IMR-90 (cell line): ENCODE results near the gene KDM4B. TPM values are rescaled to one million over a fixed set of nuclear protein-coding genes. Genes with fewer than 3 reads are reported as not detected.

Experiments used
- ATAC-seq: fragments of 200-7000 bp; cut with Tn5 transposase; 2 replicates; pipeline ENCODE4 v1.9.1; 2020; ENCODE audit warnings: low read depth, mild to moderate bottlenecking, moderate library complexity
- BruUV-seq: library from RNA; stranded (reverse); fragments of 400-500 nt; replicated peaks from 2 replicates; lab custom pipeline; 2021; lab: Mats Ljungman, UMichigan
- CTCF ChIA-PET: fragments of 300-600 bp; formaldehyde crosslinking; extraction: SDS; loops from one replicate; lab custom pipeline; 2021; ENCODE audit warnings: antibody characterized with exemption; lab: Yijun Ruan, JAX
- POLR2A ChIA-PET: fragments of 300-600 bp; sonication (Branson Sonifier 250); formaldehyde crosslinking; loops from one replicate; lab custom pipeline; 2022; ENCODE audit warnings: antibody characterized with exemption; ENCODE audit not compliant: unreplicated experiment; lab: Charles Lee
- DNase-seq: peaks from one replicate; pipeline ENCODE4 v3.0.0; 2013
- H2AFZ ChIP-seq: replicated peaks from 2 replicates; pipeline ENCODE3; 2013; ENCODE audit warnings: low read length, mild to moderate bottlenecking; ENCODE audit not compliant: poor library complexity
- H2AK5ac ChIP-seq: 2 replicates; pipeline ENCODE4 v1.6.1; 2013; ENCODE audit warnings: low read depth, low read length, inconsistent platforms
- H2AK9ac ChIP-seq: replicated peaks from 2 replicates; pipeline ENCODE3; 2013; ENCODE audit warnings: mild to moderate bottlenecking, low read depth, low read length, moderate library complexity; ENCODE audit not compliant: poor library complexity
- H2BK120ac ChIP-seq: 2 replicates; pipeline ENCODE4 v1.6.1; 2013; ENCODE audit warnings: low read depth, low read length, inconsistent platforms
- H2BK15ac ChIP-seq: 3 replicates; pipeline ENCODE4 v1.6.1; 2013; ENCODE audit warnings: low read depth, low read length, inconsistent platforms
- H2BK20ac ChIP-seq: 2 replicates; pipeline ENCODE4 v1.6.1; 2013; ENCODE audit warnings: low read depth, mild to moderate bottlenecking, inconsistent platforms, low read length, moderate library complexity
- H2BK5ac ChIP-seq: 2 replicates; pipeline ENCODE4 v1.6.1; 2013; ENCODE audit warnings: mild to moderate bottlenecking, low read depth, low read length, inconsistent platforms; ENCODE audit not compliant: poor library complexity, severe bottlenecking
- H3K14ac ChIP-seq: replicated peaks from 2 replicates; pipeline ENCODE4 v1.6.1; 2013; ENCODE audit warnings: low read depth, low read length, inconsistent platforms
- H3K18ac ChIP-seq: 2 replicates; pipeline ENCODE4 v1.6.1; 2013; ENCODE audit warnings: low read depth, low read length, control low read depth
- H3K23ac ChIP-seq: 2 replicates; pipeline ENCODE4 v1.6.1; 2013; ENCODE audit warnings: low read depth, low read length, inconsistent platforms
- H3K27ac ChIP-seq: 2 replicates; pipeline ENCODE4 v1.5.1; 2013; ENCODE audit warnings: mild to moderate bottlenecking, control low read depth, low read length; ENCODE audit not compliant: insufficient read depth
- H3K27me3 ChIP-seq: 2 replicates; pipeline ENCODE4 v1.6.1; 2013; ENCODE audit warnings: low read length; ENCODE audit not compliant: control insufficient read depth, insufficient read depth
- H3K36me3 ChIP-seq: 2 replicates; pipeline ENCODE4 v1.6.1; 2013; ENCODE audit warnings: low read length, mixed read lengths; ENCODE audit not compliant: control insufficient read depth, insufficient read depth
- H3K4ac ChIP-seq: 2 replicates; pipeline ENCODE4 v1.6.1; 2013; ENCODE audit warnings: low read depth, low read length, inconsistent platforms
- H3K4me1 ChIP-seq: 2 replicates; pipeline ENCODE4 v1.6.1; 2013; ENCODE audit warnings: low read length, mixed read lengths; ENCODE audit not compliant: control insufficient read depth, insufficient read depth
- H3K4me2 ChIP-seq: 2 replicates; pipeline ENCODE4 v1.6.1; 2013; ENCODE audit warnings: low read depth, mild to moderate bottlenecking, control low read depth, low read length, moderate library complexity
- H3K4me3 ChIP-seq: 2 replicates; pipeline ENCODE4 v1.5.1; 2013; ENCODE audit warnings: low read depth, mild to moderate bottlenecking, control low read depth, low read length, moderate library complexity; ENCODE audit not compliant: insufficient read depth
- H3K56ac ChIP-seq: 2 replicates; pipeline ENCODE4 v1.6.1; 2013; ENCODE audit warnings: low read length, inconsistent platforms; ENCODE audit not compliant: insufficient read depth; ENCODE audit errors: extremely low read depth
- H3K79me1 ChIP-seq, 2 experiments: 2 replicates each; pipeline ENCODE4 v1.6.1; 2013; ENCODE audit warnings: low read length in 2 of 2, inconsistent platforms in 1 of 2, low read depth in 1 of 2
- H3K9ac ChIP-seq: 2 replicates; pipeline ENCODE4 v1.6.1; 2013; ENCODE audit warnings: low read depth, low read length, control low read depth
- H3K9me1 ChIP-seq: 2 replicates; pipeline ENCODE4 v1.6.1; 2013; ENCODE audit warnings: low read length, inconsistent platforms; ENCODE audit not compliant: insufficient read depth
- H3K9me3 ChIP-seq: 2 replicates; pipeline ENCODE4 v1.6.1; 2013; ENCODE audit warnings: low read length; ENCODE audit not compliant: control insufficient read depth, insufficient read depth
- H4K20me1 ChIP-seq: 2 replicates; pipeline ENCODE4 v1.6.1; 2013; ENCODE audit warnings: low read length, inconsistent platforms; ENCODE audit not compliant: insufficient read depth
- H4K5ac ChIP-seq: 2 replicates; pipeline ENCODE4 v1.6.1; 2013; ENCODE audit warnings: mild to moderate bottlenecking, low read depth, low read length, control low read depth
- H4K8ac ChIP-seq, 2 experiments: 2 replicates each; pipeline ENCODE4 v1.6.1; 2013; ENCODE audit warnings: low read depth in 2 of 2, low read length in 2 of 2, control low read depth in 1 of 2, inconsistent platforms in 1 of 2
- H4K91ac ChIP-seq: 2 replicates; pipeline ENCODE4 v1.6.1; 2013; ENCODE audit warnings: low read depth, low read length, inconsistent platforms; ENCODE audit not compliant: insufficient read depth
- BHLHE40 ChIP-seq: fragments of 150-350 bp; IDR thresholded peaks from 2 replicates; pipeline ENCODE4 v1.6.1; 2016; ENCODE audit warnings: mild to moderate bottlenecking, low read depth, low read length
- FOS ChIP-seq: fragments of 150-350 bp; IDR thresholded peaks from 2 replicates; pipeline ENCODE4 v1.6.1; 2016; ENCODE audit warnings: low read depth, low read length
- MAFK ChIP-seq: IDR thresholded peaks from 2 replicates; pipeline ENCODE4 v1.6.1; 2012; ENCODE audit warnings: low read depth, low read length, improper control_type of control experiment
- NFE2L2 ChIP-seq: fragments of 150-350 bp; IDR thresholded peaks from 2 replicates; pipeline ENCODE4 v1.6.1; 2016; ENCODE audit warnings: low read depth, mild to moderate bottlenecking, low read length
- RAD21 ChIP-seq: IDR thresholded peaks from 2 replicates; pipeline ENCODE4 v1.6.1; 2012; ENCODE audit warnings: low read length, improper control_type of control experiment
- RCOR1 ChIP-seq: IDR thresholded peaks from 2 replicates; pipeline ENCODE4 v1.6.1; 2012; ENCODE audit warnings: mild to moderate bottlenecking, low read length, improper control_type of control experiment; ENCODE audit not compliant: insufficient replicate concordance
- WGBS, 2 experiments: methylation state at CpG; one replicate each; pipeline versions ENCODE4 v1.1.5 to v1.1.7; 2013; ENCODE audit warnings: missing lambda C conversion rate in 2 of 2; ENCODE audit not compliant: insufficient read length in 1 of 2; ENCODE audit errors: extremely low coverage in 2 of 2; 5-methylcytosine and 5-hydroxymethylcytosine counted together
- dilution Hi-C: fragments of 300-500 bp; cut with HindIII; formaldehyde crosslinking; loops from one replicate; pipeline ENCODE4 v1.14.3; 2018; ENCODE audit warnings: low sequenced_read_pairs; ENCODE audit not compliant: unreplicated experiment
- in situ Hi-C: fragments of 300-500 bp; cut with MboI; formaldehyde crosslinking; loops from 3 replicates; pipeline ENCODE4 v1.14.3; 2019; ENCODE audit warnings: low sequenced_read_pairs, inconsistent platforms, mixed read lengths
- intact Hi-C: fragments of 100-400 bp; cut with micrococcal nuclease; formaldehyde crosslinking; loops from 2 replicates; pipeline ENCODE4 v1.10.0; 2022
- polyA plus RNA-seq, 3 experiments: library from polyadenylated mRNA; depleted of rRNA; stranded (reverse); fragments of >200 nt; gene quantifications; 2 replicates each; pipeline ENCODE4 v1.2.3, GENCODE V29; 2012; ENCODE audit warnings: low replicate concordance in 1 of 3
- total RNA-seq: library from RNA; depleted of rRNA; stranded (reverse); fragments of >200 nt; gene quantifications from 2 replicates; pipeline ENCODE4 v1.2.3, GENCODE V29; 2012

KDM4B gene
- total and polyA plus RNA-seq, 2 of the 4 experiments (the other 2 are of a cell fraction) = 5.0 to 17.9 TPM

- no peak overlapping the region for H3K4me2 ChIP-seq
- H3K9me3 ChIP-seq = no peaks in the 10 kb centered on the region; the same call in 1 of the 2 replicates
- no CpG with 5 or more reads among the region's 5 CpGs for WGBS, 2 experiments
- TF ChIP-seq MAFK (no peak), BHLHE40 (no peak), NFE2L2 (no peak), FOS (no peak), RAD21 (no peak), RCOR1 (no peak)
- H3K79me1 ChIP-seq = peaks cover 36 to 93% of the 10 kb centered on the region in 2 experiments
- no peak overlapping the region for H3K9ac ChIP-seq
- no peak overlapping the region for H3K18ac ChIP-seq
- peaks cover 15% of the 10 kb centered on the region for H3K9me1 ChIP-seq
- H4K91ac ChIP-seq = no peak overlapping the region
- no peak overlapping the region for H2BK120ac ChIP-seq
- DNase-seq (no peak), ATAC-seq (no peak)
- in situ Hi-C loops = no loop called here
- no peak overlapping the region for H3K4me3 ChIP-seq
- peaks cover 27% of the 10 kb centered on the region for H3K36me3 ChIP-seq
- BruUV-seq = no TSS peak
- H4K8ac ChIP-seq = no peak overlapping the region
- H3K56ac ChIP-seq = no peak overlapping the region
- ChIA-PET POLR2A (no interaction called here), CTCF (no interaction called here)
- no peak overlapping the region for H2BK20ac ChIP-seq
- H4K5ac ChIP-seq = no peak overlapping the region
- no peak overlapping the region for H3K23ac ChIP-seq
- peaks cover 93% of the 10 kb centered on the region for H4K20me1 ChIP-seq
- dilution Hi-C loops = no loop called here
- peak overlapping the region; percentile 21 for H2AFZ ChIP-seq
- H3K4ac ChIP-seq = no peak overlapping the region
- H2BK15ac ChIP-seq = no peak overlapping the region
- no peak overlapping the region for H3K14ac ChIP-seq
- no peak overlapping the region for H3K27ac ChIP-seq
- no peak overlapping the region for H2AK5ac ChIP-seq
- no peaks in the 10 kb centered on the region for H3K4me1 ChIP-seq
- no peak overlapping the region for H2BK5ac ChIP-seq
- H3K27me3 ChIP-seq = no peaks in the 10 kb centered on the region
- intact Hi-C loops = no loop called here
- no peak overlapping the region for H2AK9ac ChIP-seq
Measured at GRCh38 chr19:4996701-4997100, 27.8 kb downstream of the KDM4B start.
